ENCODE data around the gene DHTKD1.

Gene DHTKD1

GRCh38 chr10:12144538-12144937 is 75.8 kb downstream of the DHTKD1 start:
- no peaks in the 10 kb centered on the region for H3F3A ChIP-seq (ENCODE audit: low read depth)
- H3K4me1 ChIP-seq (ENCODE audit: insufficient read depth, low read length, poor library complexity, severe bottlenecking) = no peaks in the 10 kb centered on the region
- H3K79me2 ChIP-seq (ENCODE audit: insufficient read depth, low read length) = no peaks in the 10 kb centered on the region
- H3K36me3 ChIP-seq (ENCODE audit: insufficient read depth, low read length) = peaks cover 32% of the 10 kb centered on the region; the same call in 1 of the 2 replicates
- no peaks in the 10 kb centered on the region for H4K20me1 ChIP-seq (ENCODE audit: insufficient read depth, low read length, poor library complexity, severe bottlenecking)
- no peaks in the 10 kb centered on the region for H3K9me2 ChIP-seq (replicated peaks; ENCODE audit: low read depth, low read length)
- H3K9me3 ChIP-seq (ENCODE audit: insufficient read depth, low read depth, low read length) = no peaks in the 10 kb centered on the region
- TF ChIP-seq CTCF (conservative IDR thresholded peaks at IDR 0.05; ENCODE audit: low read length) = no peak
- TF ChIP-seq EZH2phosphoT487 (IDR thresholded peaks at IDR 0.05; ENCODE audit: borderline replicate concordance) = no peak
- H3K4me2 ChIP-seq (ENCODE audit: low read depth, low read length, poor library complexity, severe bottlenecking) = no peak overlapping the region
- H3K9ac ChIP-seq (ENCODE audit: low read depth, low read length, poor library complexity, severe bottlenecking) = no peak overlapping the region
- no peaks in the 10 kb centered on the region for H3K27me3 ChIP-seq (ENCODE audit: insufficient read depth, low read length, poor library complexity, severe bottlenecking)
- no peak overlapping the region for H3K4me3 ChIP-seq (ENCODE audit: low read length, poor library complexity, severe bottlenecking)
- no peak overlapping the region for H2AFZ ChIP-seq (ENCODE audit: low read length)

- no peaks in the 10 kb centered on the region for H3K9me2 ChIP-seq (replicated peaks; ENCODE audit: low read depth, low read length)
- H3K27me3 ChIP-seq (ENCODE audit: insufficient read depth, low read length, poor library complexity, severe bottlenecking) = no peaks in the 10 kb centered on the region
- H3K4me2 ChIP-seq (ENCODE audit: low read depth, low read length, poor library complexity, severe bottlenecking) = no peak overlapping the region
- H3F3A ChIP-seq (ENCODE audit: low read depth) = no peaks in the 10 kb centered on the region
- H3K4me1 ChIP-seq (ENCODE audit: insufficient read depth, low read length, poor library complexity, severe bottlenecking) = no peaks in the 10 kb centered on the region
- no peaks in the 10 kb centered on the region for H3K79me2 ChIP-seq (ENCODE audit: insufficient read depth, low read length)
- no peak overlapping the region for H2AFZ ChIP-seq (ENCODE audit: low read length)
- TF ChIP-seq EZH2phosphoT487 (IDR thresholded peaks at IDR 0.05; ENCODE audit: borderline replicate concordance) (no peak), CTCF (conservative IDR thresholded peaks at IDR 0.05; ENCODE audit: low read length) (no peak)
- H4K20me1 ChIP-seq (ENCODE audit: insufficient read depth, low read length, poor library complexity, severe bottlenecking) = no peaks in the 10 kb centered on the region
- H3K36me3 ChIP-seq (ENCODE audit: insufficient read depth, low read length) = peaks cover 37% of the 10 kb centered on the region; the same call in 1 of the 2 replicates
- no peaks in the 10 kb centered on the region for H3K9me3 ChIP-seq (ENCODE audit: insufficient read depth, low read depth, low read length)
- no peak overlapping the region for H3K9ac ChIP-seq (ENCODE audit: low read depth, low read length, poor library complexity, severe bottlenecking)
- H3K4me3 ChIP-seq (ENCODE audit: low read length, poor library complexity, severe bottlenecking) = no peak overlapping the region
Measured at GRCh38 chr10:12150163-12150562, 81.4 kb downstream of the DHTKD1 start.

- H3F3A ChIP-seq (ENCODE audit: low read depth) = no peaks in the 10 kb centered on the region
- no peaks in the 10 kb centered on the region for H4K20me1 ChIP-seq (ENCODE audit: insufficient read depth, low read length, poor library complexity, severe bottlenecking)
- H3K4me1 ChIP-seq (ENCODE audit: insufficient read depth, low read length, poor library complexity, severe bottlenecking) = no peaks in the 10 kb centered on the region
- no peak overlapping the region for H3K4me3 ChIP-seq (ENCODE audit: low read length, poor library complexity, severe bottlenecking)
- H3K4me2 ChIP-seq (ENCODE audit: low read depth, low read length, poor library complexity, severe bottlenecking) = no peak overlapping the region
- no peaks in the 10 kb centered on the region for H3K9me2 ChIP-seq (replicated peaks; ENCODE audit: low read depth, low read length)
- peaks cover 57% of the 10 kb centered on the region; the same call in 1 of the 2 replicates for H3K36me3 ChIP-seq (ENCODE audit: insufficient read depth, low read length)
- TF ChIP-seq CTCF (conservative IDR thresholded peaks at IDR 0.05; ENCODE audit: low read length) (no peak), EZH2phosphoT487 (IDR thresholded peaks at IDR 0.05; ENCODE audit: borderline replicate concordance) (no peak)
- H3K9ac ChIP-seq (ENCODE audit: low read depth, low read length, poor library complexity, severe bottlenecking) = no peak overlapping the region
- H2AFZ ChIP-seq (ENCODE audit: low read length) = no peak overlapping the region
- no peaks in the 10 kb centered on the region for H3K27me3 ChIP-seq (ENCODE audit: insufficient read depth, low read length, poor library complexity, severe bottlenecking)
- H3K79me2 ChIP-seq (ENCODE audit: insufficient read depth, low read length) = no peaks in the 10 kb centered on the region
- no peaks in the 10 kb centered on the region for H3K9me3 ChIP-seq (ENCODE audit: insufficient read depth, low read depth, low read length)
Measured at GRCh38 chr10:12154516-12154915, 85.8 kb downstream of the DHTKD1 start.
